Peyer's patch (tissue), 4 donors: ENCODE data around the gene TTC9B. TPM values are rescaled to one million over a fixed set of nuclear protein-coding genes. Genes with fewer than 3 reads are reported as not detected.
"Not testable (repeated sequence)": the region's sequence is repeated elsewhere in the genome, so short reads cannot be mapped to it uniquely, and the experiment has no call there.

Source experiments
- DNase-seq, 3 donors: peaks; one replicate each; pipeline ENCODE4 v3.0.0-alpha.2; 2017 to 2019
- H3K27ac ChIP-seq, 4 donors: fragments of 200-600 bp; sonication (generic); one replicate each; pipeline ENCODE4 v1.5.1; 2016 to 2019
- H3K27me3 ChIP-seq, 2 donors: fragments of 200-600 bp; sonication (generic); one replicate each; pipeline ENCODE4 v1.5.1; 2019
- H3K36me3 ChIP-seq, 3 donors: fragments of 200-600 bp; sonication (generic); one replicate each; pipeline ENCODE4 v1.5.1; 2016 to 2019
- H3K4me1 ChIP-seq, 4 donors: fragments of 200-600 bp; sonication (generic); one replicate each; pipeline ENCODE4 v1.5.1; 2016 to 2019
- H3K4me3 ChIP-seq, 4 donors: fragments of 200-600 bp; sonication (generic); 1 replicate in 3 of 4; 2 replicates in 1 of 4; pipeline ENCODE4 v1.5.1; 2016 to 2019; ENCODE audit warnings: mild to moderate bottlenecking in 1 of 4
- H3K9me3 ChIP-seq, 4 donors: fragments of 200-600 bp; sonication (generic); one replicate each; pipeline ENCODE4 v1.5.1; 2016 to 2019; ENCODE audit warnings: mild to moderate bottlenecking in 1 of 4
- CTCF ChIP-seq, 6 experiments: fragments of 450-650 bp in 4 of 6; fragments of 200-600 bp in 2 of 6; sonication (generic) in 1 of 6; IDR thresholded peaks; one replicate each; pipeline ENCODE4 v1.5.1; 2017 to 2019; ENCODE audit warnings: antibody characterized with exemption in 6 of 6, mild to moderate bottlenecking in 3 of 6, moderate library complexity in 1 of 6
- POLR2A ChIP-seq, 2 donors: fragments of 450-650 bp; IDR thresholded peaks; one replicate each; pipeline ENCODE4 v1.5.1; 2017; ENCODE audit warnings: antibody characterized with exemption in 2 of 2, mild to moderate bottlenecking in 2 of 2, moderate library complexity in 2 of 2
- total RNA-seq, 4 donors: library from RNA; depleted of rRNA; stranded (reverse); fragments of >200 nt; gene quantifications; one replicate each; pipeline ENCODE4 v1.1.0, GENCODE V29; 2016

TTC9B gene
- total RNA-seq, 4 donors from 2014 or later = not detected

- Histone ChIP-seq H3K36me3 (no peaks in the 10 kb centered on the region), H3K4me3 (no peak overlapping the region), H3K4me1 (peaks cover 0 to 26% (median 0%) of the 10 kb centered on the region in 4 donors), H3K9me3 (no peaks in the 10 kb centered on the region), H3K27ac (no peak overlapping the region), H3K27me3 (peaks cover 0 to 23% of the 10 kb centered on the region in 2 donors)
- no peak for DNase-seq
- TF ChIP-seq CTCF (IDR thresholded peaks at IDR 0.05) (no peak), POLR2A (IDR thresholded peaks at IDR 0.05) (no peak)
Measured at GRCh38 chr19:40220674-40221073, 2.5 kb upstream of the TTC9B start.

GRCh38 chr19:40219721-40220276, 1.6 kb upstream of the TTC9B start:
- no peaks in the 10 kb centered on the region for H3K36me3 ChIP-seq
- no peaks in the 10 kb centered on the region for H3K9me3 ChIP-seq
- peak overlapping the region in 1 of 4 donors; percentile 3 for H3K27ac ChIP-seq
- no peak overlapping the region for H3K4me3 ChIP-seq
- DNase-seq = peak in 1 of 3 donors; percentile 67
- H3K4me1 ChIP-seq = peaks cover 0 to 22% (median 0%) of the 10 kb centered on the region in 4 donors
- peaks cover 0 to 18% of the 10 kb centered on the region in 2 donors for H3K27me3 ChIP-seq
- TF ChIP-seq POLR2A (IDR thresholded peaks at IDR 0.05) (no peak), CTCF (IDR thresholded peaks at IDR 0.05) (no peak)

- not testable (repeated sequence) for DNase-seq, H3K27ac ChIP-seq, H3K4me3 ChIP-seq, H3K36me3 ChIP-seq, H3K9me3 ChIP-seq
- Histone ChIP-seq H3K4me1 (peaks cover 0 to 22% (median 0%) of the 10 kb centered on the region in 4 donors), H3K27me3 (peaks cover 0 to 18% of the 10 kb centered on the region in 2 donors)
Measured at GRCh38 chr19:40219029-40219428, 845 bp upstream of the TTC9B start.

- peak in 4 of 6 experiments; percentile 26 to 65 (median 44) for TF ChIP-seq CTCF (IDR thresholded peaks at IDR 0.05)
- no peak for TF ChIP-seq POLR2A (IDR thresholded peaks at IDR 0.05)
- DNase-seq = peak in 2 of 3 donors; percentile 75 to 79
- Histone ChIP-seq H3K4me3 (peak overlapping the region in 2 of 4 donors; percentile 1 to 30), H3K4me1 (peaks cover 0 to 22% (median 0%) of the 10 kb centered on the region in 4 donors), H3K27ac (no peak overlapping the region), H3K27me3 (peaks cover 0 to 18% of the 10 kb centered on the region in 2 donors), H3K9me3 (no peaks in the 10 kb centered on the region), H3K36me3 (no peaks in the 10 kb centered on the region)
Measured at GRCh38 chr19:40217027-40217810, 965 bp downstream of the TTC9B start.

GRCh38 chr19:40216777-40217026, 1.5 kb downstream of the TTC9B start:
- Histone ChIP-seq H3K27me3 (peaks cover 0 to 18% of the 10 kb centered on the region in 2 donors), H3K9me3 (no peaks in the 10 kb centered on the region)
- TF ChIP-seq POLR2A (IDR thresholded peaks at IDR 0.05) = no peak
- TF ChIP-seq CTCF (IDR thresholded peaks at IDR 0.05) = no peak

GRCh38 chr19:40216013-40216776, 2.0 kb downstream of the TTC9B start:
- peaks cover 0 to 22% (median 0%) of the 10 kb centered on the region in 4 donors for H3K4me1 ChIP-seq
- H3K27me3 ChIP-seq = peaks cover 0 to 18% of the 10 kb centered on the region in 2 donors
- no peak for DNase-seq
- H3K4me3 ChIP-seq = no peak overlapping the region
- no peaks in the 10 kb centered on the region for H3K9me3 ChIP-seq
- no peaks in the 10 kb centered on the region for H3K36me3 ChIP-seq
- TF ChIP-seq POLR2A (IDR thresholded peaks at IDR 0.05) = no peak
- no peak for TF ChIP-seq CTCF (IDR thresholded peaks at IDR 0.05)
- no peak overlapping the region for H3K27ac ChIP-seq

More at GRCh38 chr19:40216777-40217026, 1.5 kb downstream of the TTC9B start:
- H3K27ac ChIP-seq = no peak overlapping the region
- peaks cover 0 to 22% (median 0%) of the 10 kb centered on the region in 4 donors for H3K4me1 ChIP-seq
- no peaks in the 10 kb centered on the region for H3K36me3 ChIP-seq
- H3K4me3 ChIP-seq = peak overlapping the region in 1 of 4 donors; percentile 1
- no peak for DNase-seq
